Neural cell (in vitro differentiated cells): ENCODE results near the gene SULF2. TPM values are rescaled to one million over a fixed set of nuclear protein-coding genes. Genes with fewer than 3 reads are reported as not detected.

ENCODE experiments used
- H2AFZ ChIP-seq: fragments of 200-600, 300-800 bp; sonication (generic), shearing (Covaris generic); 2 replicates; pipeline ENCODE4 v1.6.0; 2014; ENCODE audit warnings: low read depth, mild to moderate bottlenecking, antibody characterized with exemption, low read length, moderate library complexity
- H3F3A ChIP-seq: fragments of 200-600 bp; shearing (Covaris generic); 2 replicates; pipeline ENCODE4 v1.6.1; 2016; ENCODE audit warnings: mild to moderate bottlenecking, moderate library complexity, mixed read lengths, antibody characterized with exemption, low read length; ENCODE audit not compliant: insufficient read depth, poor library complexity, severe bottlenecking
- H3K27ac ChIP-seq: fragments of 200-600, 300-800 bp; sonication (generic), shearing (Covaris generic); 2 replicates; pipeline ENCODE4 v1.5.1; 2014; ENCODE audit warnings: mild to moderate bottlenecking, low read length, moderate library complexity
- H3K27me3 ChIP-seq: fragments of 300-800, 200-600 bp; sonication (generic), shearing (Covaris generic); 2 replicates; pipeline ENCODE4 v1.6.0; 2014; ENCODE audit warnings: mild to moderate bottlenecking, low read depth, low read length, moderate library complexity; ENCODE audit not compliant: insufficient read depth
- H3K36me3 ChIP-seq: fragments of 300-800, 200-600 bp; sonication (generic), shearing (Covaris generic); 2 replicates; pipeline ENCODE4 v1.5.1; 2014; ENCODE audit warnings: mild to moderate bottlenecking, antibody characterized with exemption, low read length, moderate library complexity; ENCODE audit not compliant: insufficient read depth
- H3K4me2 ChIP-seq: fragments of 300-800, 200-600 bp; sonication (generic), shearing (Covaris generic); 2 replicates; pipeline ENCODE4 v1.6.0; 2014; ENCODE audit warnings: mild to moderate bottlenecking, low read length
- H3K4me3 ChIP-seq: fragments of 300-800, 200-600 bp; sonication (generic), shearing (Covaris generic); 2 replicates; pipeline ENCODE4 v1.5.1; 2014; ENCODE audit warnings: mild to moderate bottlenecking, low read length, moderate library complexity
- H3K79me2 ChIP-seq: fragments of 200-600 bp; shearing (Covaris generic); replicated peaks from 2 replicates; pipeline ENCODE4 v1.6.0; 2014; ENCODE audit warnings: mild to moderate bottlenecking, low read length, moderate library complexity; ENCODE audit not compliant: insufficient read depth
- H3K9ac ChIP-seq: fragments of 300-800, 200-600 bp; sonication (generic), shearing (Covaris generic); 2 replicates; pipeline ENCODE4 v1.6.1; 2016; ENCODE audit warnings: mild to moderate bottlenecking, low read length, mixed read lengths
- H3K9me2 ChIP-seq: fragments of 200-600 bp; shearing (Covaris generic); 2 replicates; pipeline ENCODE4 v1.6.1; 2016; ENCODE audit warnings: mild to moderate bottlenecking, low read length, mixed read lengths; ENCODE audit not compliant: insufficient read depth
- H3K9me3 ChIP-seq: fragments of 200-600, 300-800 bp; sonication (generic), shearing (Covaris generic); 2 replicates; pipeline ENCODE4 v1.6.1; 2016; ENCODE audit warnings: mild to moderate bottlenecking, mixed run types, low read length, moderate library complexity, mixed read lengths
- H4K20me1 ChIP-seq: fragments of 200-600 bp; shearing (Covaris generic); 2 replicates; pipeline ENCODE4 v1.6.1; 2016; ENCODE audit warnings: mild to moderate bottlenecking, mixed run types; ENCODE audit not compliant: insufficient read depth
- CTCF ChIP-seq: fragments of 450-650 bp; IDR thresholded peaks from 2 replicates; pipeline ENCODE4 v1.5.1; 2014; ENCODE audit warnings: antibody characterized with exemption, mild to moderate bottlenecking, moderate library complexity; ENCODE audit not compliant: poor library complexity, severe bottlenecking
- EP300 ChIP-seq: fragments of 450-650 bp; conservative IDR thresholded peaks from 2 replicates; pipeline ENCODE4 v1.6.1; 2014; ENCODE audit warnings: antibody characterized with exemption, mild to moderate bottlenecking, moderate library complexity; ENCODE audit not compliant: poor library complexity, severe bottlenecking
- EZH2 ChIP-seq: fragments of 200-600, 300-800 bp; shearing (Covaris generic), sonication (generic); IDR thresholded peaks from 2 replicates; pipeline ENCODE4 v1.6.1; 2014; ENCODE audit warnings: antibody characterized with exemption, low read length, borderline replicate concordance, mild to moderate bottlenecking; ENCODE audit not compliant: insufficient read depth, poor library complexity, severe bottlenecking
- MXI1 ChIP-seq: fragments of 450-650 bp; conservative IDR thresholded peaks from 2 replicates; pipeline ENCODE4 v1.6.1; 2014; ENCODE audit warnings: antibody characterized with exemption, mild to moderate bottlenecking; ENCODE audit not compliant: poor library complexity, severe bottlenecking
- POLR2AphosphoS5 ChIP-seq: IDR thresholded peaks from 2 replicates; pipeline ENCODE4 v1.6.1; 2012
- RAD21 ChIP-seq: fragments of 450-650 bp; conservative IDR thresholded peaks from 2 replicates; pipeline ENCODE4 v1.6.1; 2014; ENCODE audit warnings: antibody characterized with exemption, mild to moderate bottlenecking, moderate library complexity
- SMC3 ChIP-seq: fragments of 450-650 bp; conservative IDR thresholded peaks from 2 replicates; pipeline ENCODE4 v1.6.1; 2014; ENCODE audit warnings: antibody characterized with exemption, mild to moderate bottlenecking, moderate library complexity; ENCODE audit not compliant: poor library complexity
- TAF1 ChIP-seq: IDR thresholded peaks from 2 replicates; pipeline ENCODE4 v1.6.1; 2012; ENCODE audit warnings: low read depth
- polyA plus RNA-seq: library from polyadenylated mRNA; depleted of rRNA; stranded (reverse); fragments of >200 nt; gene quantifications from 2 replicates; pipeline ENCODE4 v1.2.3, GENCODE V29; 2014
- TF ChIP-seq, protein P1 (sequence below): IDR thresholded peaks from 2 replicates; pipeline ENCODE4 v1.6.1; 2012; ENCODE audit warnings: borderline replicate concordance

SULF2 gene
- polyA plus RNA-seq, 1 donor from 2014 or later: 30.0 TPM

- Histone ChIP-seq H3K4me2 (no peak overlapping the region), H3K9ac (no peak overlapping the region), H3K9me2 (no peaks in the 10 kb centered on the region), H3K27me3 (no peaks in the 10 kb centered on the region), H3K36me3 (no peaks in the 10 kb centered on the region), H2AFZ (no peak overlapping the region), H3F3A (no peaks in the 10 kb centered on the region), H3K4me3 (no peak overlapping the region), H3K9me3 (no peaks in the 10 kb centered on the region), H3K27ac (no peak overlapping the region), H3K79me2 (no peaks in the 10 kb centered on the region), H4K20me1 (no peaks in the 10 kb centered on the region)
- TF ChIP-seq EP300: no peak
- no peak for TF ChIP-seq EZH2
- TF ChIP-seq CTCF: peak; percentile 81
- no peak for TF ChIP-seq MXI1
- no peak for TF ChIP-seq TAF1
- TF ChIP-seq SMC3: peak; percentile 86
- peak; percentile 86 for TF ChIP-seq RAD21
- TF ChIP-seq POLR2AphosphoS5: no peak
Observed at GRCh38 chr20:47620808-47621805, 164.2 kb downstream of the SULF2 start.

DNA sequence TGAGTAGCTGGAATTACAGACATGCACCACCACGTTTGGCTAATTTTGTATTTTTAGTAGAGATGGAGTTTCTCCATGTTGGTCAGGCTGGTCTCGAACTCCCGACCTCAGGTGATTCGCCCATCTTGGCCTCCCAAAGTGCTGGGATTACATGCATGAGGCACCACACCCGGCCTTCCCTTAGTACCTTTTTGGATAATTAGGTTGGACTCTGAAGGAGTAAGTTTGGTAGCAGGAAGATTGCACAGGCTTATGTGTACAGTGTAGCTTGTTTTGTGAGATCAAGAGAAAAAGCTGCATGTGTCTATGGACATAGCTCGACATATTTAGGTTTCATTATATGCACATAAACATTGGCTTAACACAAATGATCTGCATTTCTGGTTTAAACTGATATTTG lies 166.8 kb downstream of the SULF2 start:
- no peak overlapping the region for H3K4me2 ChIP-seq
- no peak overlapping the region for H3K4me3 ChIP-seq
- no peaks in the 10 kb centered on the region for H3F3A ChIP-seq
- H3K36me3 ChIP-seq: no peaks in the 10 kb centered on the region
- H3K9ac ChIP-seq: no peak overlapping the region
- peaks cover 5% of the 10 kb centered on the region for H3K79me2 ChIP-seq
- no peak for TF ChIP-seq TAF1
- no peak for TF ChIP-seq EZH2
- TF ChIP-seq, protein P1, sequence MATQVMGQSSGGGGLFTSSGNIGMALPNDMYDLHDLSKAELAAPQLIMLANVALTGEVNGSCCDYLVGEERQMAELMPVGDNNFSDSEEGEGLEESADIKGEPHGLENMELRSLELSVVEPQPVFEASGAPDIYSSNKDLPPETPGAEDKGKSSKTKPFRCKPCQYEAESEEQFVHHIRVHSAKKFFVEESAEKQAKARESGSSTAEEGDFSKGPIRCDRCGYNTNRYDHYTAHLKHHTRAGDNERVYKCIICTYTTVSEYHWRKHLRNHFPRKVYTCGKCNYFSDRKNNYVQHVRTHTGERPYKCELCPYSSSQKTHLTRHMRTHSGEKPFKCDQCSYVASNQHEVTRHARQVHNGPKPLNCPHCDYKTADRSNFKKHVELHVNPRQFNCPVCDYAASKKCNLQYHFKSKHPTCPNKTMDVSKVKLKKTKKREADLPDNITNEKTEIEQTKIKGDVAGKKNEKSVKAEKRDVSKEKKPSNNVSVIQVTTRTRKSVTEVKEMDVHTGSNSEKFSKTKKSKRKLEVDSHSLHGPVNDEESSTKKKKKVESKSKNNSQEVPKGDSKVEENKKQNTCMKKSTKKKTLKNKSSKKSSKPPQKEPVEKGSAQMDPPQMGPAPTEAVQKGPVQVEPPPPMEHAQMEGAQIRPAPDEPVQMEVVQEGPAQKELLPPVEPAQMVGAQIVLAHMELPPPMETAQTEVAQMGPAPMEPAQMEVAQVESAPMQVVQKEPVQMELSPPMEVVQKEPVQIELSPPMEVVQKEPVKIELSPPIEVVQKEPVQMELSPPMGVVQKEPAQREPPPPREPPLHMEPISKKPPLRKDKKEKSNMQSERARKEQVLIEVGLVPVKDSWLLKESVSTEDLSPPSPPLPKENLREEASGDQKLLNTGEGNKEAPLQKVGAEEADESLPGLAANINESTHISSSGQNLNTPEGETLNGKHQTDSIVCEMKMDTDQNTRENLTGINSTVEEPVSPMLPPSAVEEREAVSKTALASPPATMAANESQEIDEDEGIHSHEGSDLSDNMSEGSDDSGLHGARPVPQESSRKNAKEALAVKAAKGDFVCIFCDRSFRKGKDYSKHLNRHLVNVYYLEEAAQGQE: no peak
- no peak for TF ChIP-seq SMC3
- no peak for TF ChIP-seq EP300
- no peak for TF ChIP-seq MXI1
- H3K9me3 ChIP-seq: no peaks in the 10 kb centered on the region
- H4K20me1 ChIP-seq: no peaks in the 10 kb centered on the region
- H3K9me2 ChIP-seq: no peaks in the 10 kb centered on the region
- no peak overlapping the region for H3K27ac ChIP-seq
- H3K27me3 ChIP-seq: no peaks in the 10 kb centered on the region
- no peak overlapping the region for H2AFZ ChIP-seq
